WTC11 (cell line): ENCODE measurements around the gene AQP5. TPM values are rescaled to one million over a fixed set of nuclear protein-coding genes. Genes with fewer than 3 reads are reported as not detected.

Source experiments
- ATAC-seq: fragments of 200-7000 bp; cut with Tn5 transposase; 2 replicates; pipeline ENCODE4 v1.10.0; 2021; ENCODE audit warnings: mild to moderate bottlenecking, moderate library complexity
- CTCF ChIA-PET: fragments of 300-600 bp; sonication (Branson Sonifier 250); formaldehyde crosslinking; loops from one replicate; lab custom pipeline; 2021; ENCODE audit warnings: antibody characterized with exemption; lab: Charles Lee
- POLR2A ChIA-PET: fragments of 350-600 bp; sonication (Branson Sonifier 250); formaldehyde crosslinking; loops from one replicate; lab custom pipeline; 2021; ENCODE audit warnings: antibody characterized with exemption; lab: Charles Lee
- DNase-seq: peaks from one replicate; pipeline ENCODE4 v3.0.0; 2021; ENCODE audit warnings: low spot score
- H3K27ac Mint-ChIP-seq: 2 replicates; pipeline ENCODE4 v1.8.0; 2021; ENCODE audit warnings: mixed read lengths
- H3K27me3 Mint-ChIP-seq: 2 replicates; pipeline ENCODE4 v1.8.0; 2021; ENCODE audit warnings: low read depth, mild to moderate bottlenecking, moderate library complexity, mixed read lengths
- H3K36me3 Mint-ChIP-seq: 2 replicates; pipeline ENCODE4 v1.8.0; 2021; ENCODE audit warnings: mixed read lengths
- H3K4me1 Mint-ChIP-seq: 2 replicates; pipeline ENCODE4 v1.8.0; 2022; ENCODE audit warnings: mixed read lengths
- H3K4me3 Mint-ChIP-seq: 2 replicates; pipeline ENCODE4 v1.8.0; 2021; ENCODE audit warnings: mild to moderate bottlenecking, moderate library complexity, mixed read lengths
- H3K9me3 Mint-ChIP-seq: 2 replicates; pipeline ENCODE4 v1.8.0; 2021; ENCODE audit warnings: mixed read lengths
- ATF1 ChIP-seq: sonication (generic); formaldehyde crosslinking; IDR thresholded peaks from 2 replicates; pipeline ENCODE4 v1.8.1; 2023; ENCODE audit warnings: mild to moderate bottlenecking, moderate library complexity, missing genetic modification reagents
- E2F4 ChIP-seq: sonication (generic); formaldehyde crosslinking; IDR thresholded peaks from 2 replicates; pipeline ENCODE4 v1.8.1; 2022; ENCODE audit warnings: low read depth, mild to moderate bottlenecking, moderate library complexity, missing genetic modification reagents, borderline replicate concordance
- ELF4 ChIP-seq: sonication (generic); formaldehyde crosslinking; IDR thresholded peaks from 2 replicates; pipeline ENCODE4 v1.8.1; 2022; ENCODE audit warnings: low read depth, mild to moderate bottlenecking, moderate library complexity, missing genetic modification reagents
- ERG ChIP-seq: fragments of 250-450 bp; sonication (Bioruptor Pico); IDR thresholded peaks from 2 replicates; pipeline ENCODE4 v1.8.0; 2021; ENCODE audit warnings: mild to moderate bottlenecking
- GRHL2 ChIP-seq: fragments of 250-450 bp; sonication (Bioruptor Pico); IDR thresholded peaks from 2 replicates; pipeline ENCODE4 v1.8.0; 2022; ENCODE audit warnings: mild to moderate bottlenecking, moderate library complexity; ENCODE audit not compliant: insufficient replicate concordance, severe bottlenecking
- GTF2I ChIP-seq: fragments of 250-450 bp; sonication (Bioruptor Pico); conservative IDR thresholded peaks from 2 replicates; pipeline ENCODE4 v1.4.0; 2021; ENCODE audit warnings: mild to moderate bottlenecking
- JUN ChIP-seq: sonication (generic); formaldehyde crosslinking; IDR thresholded peaks from 2 replicates; pipeline ENCODE4 v1.8.0; 2023; ENCODE audit warnings: mild to moderate bottlenecking, missing genetic modification reagents
- NFATC4 ChIP-seq: fragments of 250-450 bp; sonication (Bioruptor Pico); IDR thresholded peaks from 2 replicates; pipeline ENCODE4 v1.9.0; 2021; ENCODE audit warnings: mild to moderate bottlenecking
- OVOL2 ChIP-seq: fragments of 250-450 bp; sonication (Bioruptor Pico); IDR thresholded peaks from 2 replicates; pipeline ENCODE4 v1.9.0; 2021; ENCODE audit warnings: mild to moderate bottlenecking, borderline replicate concordance
- RELA ChIP-seq: sonication (generic); formaldehyde crosslinking; IDR thresholded peaks from 2 replicates; pipeline ENCODE4 v1.8.1; 2022; ENCODE audit warnings: missing genetic modification reagents, mild to moderate bottlenecking, borderline replicate concordance
- RORB ChIP-seq: fragments of 250-450 bp; sonication (Bioruptor Pico); IDR thresholded peaks from 2 replicates; pipeline ENCODE4 v1.9.0; 2021; ENCODE audit warnings: mild to moderate bottlenecking
- TEAD4 ChIP-seq: sonication (generic); formaldehyde crosslinking; IDR thresholded peaks from 2 replicates; pipeline ENCODE4 v1.8.0; 2022; ENCODE audit warnings: mild to moderate bottlenecking, missing genetic modification reagents
- ZBTB21 ChIP-seq: sonication (generic); formaldehyde crosslinking; IDR thresholded peaks from 2 replicates; pipeline ENCODE4 v1.8.1; 2023; ENCODE audit warnings: mild to moderate bottlenecking, missing genetic modification reagents, borderline replicate concordance
- ZNF121 ChIP-seq: sonication (generic); formaldehyde crosslinking; IDR thresholded peaks from 2 replicates; pipeline ENCODE4 v1.8.0; 2023; ENCODE audit warnings: missing genetic modification reagents
- ZNF396 ChIP-seq: fragments of 250-450 bp; sonication (Bioruptor Pico); IDR thresholded peaks from 2 replicates; pipeline ENCODE4 v1.8.0; 2021; ENCODE audit warnings: mild to moderate bottlenecking, moderate library complexity, borderline replicate concordance
- ZNF423 ChIP-seq: fragments of 250-450 bp; sonication (Bioruptor Pico); IDR thresholded peaks from 2 replicates; pipeline ENCODE4 v2.1.2; 2022; ENCODE audit warnings: mild to moderate bottlenecking, moderate library complexity
- ZNF512 ChIP-seq: sonication (generic); formaldehyde crosslinking; IDR thresholded peaks from 2 replicates; pipeline ENCODE4 v1.8.1; 2022; ENCODE audit warnings: missing genetic modification reagents, borderline replicate concordance
- total RNA-seq: library from RNA; stranded (reverse); gene quantifications from 3 replicates; pipeline ENCODE4 v1.2.3, GENCODE V29; 2021
- TF ChIP-seq, protein P1 (sequence below): sonication (generic); formaldehyde crosslinking; conservative IDR thresholded peaks from 2 replicates; pipeline ENCODE4 v1.8.1; 2022; ENCODE audit warnings: mild to moderate bottlenecking, missing genetic modification reagents
- TF ChIP-seq, protein P2 (sequence below): fragments of 250-450 bp; sonication (Bioruptor Pico); IDR thresholded peaks from 2 replicates; pipeline ENCODE4 v1.9.0; 2021; ENCODE audit warnings: mild to moderate bottlenecking
- TF ChIP-seq, protein P3 (sequence below): fragments of 250-450 bp; sonication (Bioruptor Pico); conservative IDR thresholded peaks from 2 replicates; pipeline ENCODE4 v1.9.0; 2021; ENCODE audit warnings: mild to moderate bottlenecking
- TF ChIP-seq, protein P4 (sequence below): sonication (generic); formaldehyde crosslinking; IDR thresholded peaks from 2 replicates; pipeline ENCODE4 v1.8.0; 2023; ENCODE audit warnings: mild to moderate bottlenecking, missing genetic modification reagents
- TF ChIP-seq, protein P5 (sequence below): fragments of 250-450 bp; sonication (Bioruptor Pico); IDR thresholded peaks from 2 replicates; pipeline ENCODE4 v1.9.0; 2021; ENCODE audit warnings: mild to moderate bottlenecking, borderline replicate concordance

AQP5 gene
- total RNA-seq, 1 experiment from 2014 or later = 2.8 TPM

DNA sequence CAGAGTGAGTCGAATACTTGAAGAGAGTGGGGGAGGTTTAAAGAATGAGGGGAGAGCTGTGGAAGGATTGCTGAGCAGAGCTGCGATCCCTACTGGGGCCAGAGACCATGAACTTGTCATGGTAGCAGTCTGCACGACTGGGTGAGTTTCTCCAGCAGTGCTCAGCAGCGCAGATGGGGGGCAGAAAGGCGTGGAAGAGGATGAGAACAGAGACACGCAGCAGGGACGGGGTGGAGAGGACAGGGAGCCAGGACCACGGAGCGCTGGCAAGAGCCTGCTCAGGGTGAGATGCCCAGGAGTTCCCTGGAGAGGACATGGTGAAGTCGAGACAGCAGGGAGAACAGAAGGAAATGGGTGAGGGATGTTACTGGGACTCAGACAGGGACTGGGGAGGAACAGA lies 9.0 kb downstream of the AQP5 start:
- no peak for DNase-seq
- no peak for TF ChIP-seq ZNF512 (CRISPR knock-in tag)
- TF ChIP-seq GTF2I (CRISPR knock-in tag) = no peak
- TF ChIP-seq RORB (CRISPR knock-in tag) = no peak
- no peak for TF ChIP-seq OVOL2 (CRISPR knock-in tag)
- no peak for TF ChIP-seq ZNF423 (CRISPR knock-in tag)
- no peak for TF ChIP-seq GRHL2 (CRISPR knock-in tag)
- TF ChIP-seq ZNF396 = no peak
- TF ChIP-seq TEAD4 (CRISPR knock-in tag) = no peak
- TF ChIP-seq, protein P1, sequence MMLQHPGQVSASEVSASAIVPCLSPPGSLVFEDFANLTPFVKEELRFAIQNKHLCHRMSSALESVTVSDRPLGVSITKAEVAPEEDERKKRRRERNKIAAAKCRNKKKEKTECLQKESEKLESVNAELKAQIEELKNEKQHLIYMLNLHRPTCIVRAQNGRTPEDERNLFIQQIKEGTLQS (CRISPR knock-in tag) = no peak
- no peak for TF ChIP-seq E2F4 (CRISPR knock-in tag)
- no peak for TF ChIP-seq NFATC4 (CRISPR knock-in tag)
- no peak for TF ChIP-seq ELF4 (CRISPR knock-in tag)
- TF ChIP-seq, protein P2, sequence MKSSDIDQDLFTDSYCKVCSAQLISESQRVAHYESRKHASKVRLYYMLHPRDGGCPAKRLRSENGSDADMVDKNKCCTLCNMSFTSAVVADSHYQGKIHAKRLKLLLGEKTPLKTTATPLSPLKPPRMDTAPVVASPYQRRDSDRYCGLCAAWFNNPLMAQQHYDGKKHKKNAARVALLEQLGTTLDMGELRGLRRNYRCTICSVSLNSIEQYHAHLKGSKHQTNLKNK = no peak
- no peak for TF ChIP-seq RELA
- no peak for TF ChIP-seq ZNF121 (CRISPR knock-in tag)
- TF ChIP-seq ATF1 (CRISPR knock-in tag) = no peak
- TF ChIP-seq ZBTB21 (CRISPR knock-in tag) = no peak
- H3K27me3 Mint-ChIP-seq = peaks cover 16% of the 10 kb centered on the region
- H3K27ac Mint-ChIP-seq = no peak overlapping the region
- CTCF ChIA-PET = interaction anchor here (1.1 to 10.9 kb wide), 5 partner anchors 10 to 103 kb away, joined by 3 to 219 read pairs (median 114); partner anchors contain the start of gene AQP2
- ATAC-seq = no peak
- H3K36me3 Mint-ChIP-seq = no peaks in the 10 kb centered on the region
- POLR2A ChIA-PET = no interaction called here
- peaks cover 10% of the 10 kb centered on the region for H3K4me1 Mint-ChIP-seq
- no peaks in the 10 kb centered on the region for H3K9me3 Mint-ChIP-seq
- H3K4me3 Mint-ChIP-seq = no peak overlapping the region

- ChIA-PET CTCF (interaction anchor here (1.1 to 10.9 kb wide), 6 partner anchors 10 to 104 kb away, joined by 3 to 219 read pairs (median 7); partner anchors contain the start of gene AQP2), POLR2A (no interaction called here)
- Mint-ChIP-seq H3K27ac (no peak overlapping the region), H3K9me3 (no peaks in the 10 kb centered on the region), H3K36me3 (no peaks in the 10 kb centered on the region), H3K27me3 (peaks cover 14% of the 10 kb centered on the region), H3K4me1 (peaks cover 10% of the 10 kb centered on the region), H3K4me3 (no peak overlapping the region)
- ATAC-seq (no peak), DNase-seq (no peak)
- TF ChIP-seq, protein P3, sequence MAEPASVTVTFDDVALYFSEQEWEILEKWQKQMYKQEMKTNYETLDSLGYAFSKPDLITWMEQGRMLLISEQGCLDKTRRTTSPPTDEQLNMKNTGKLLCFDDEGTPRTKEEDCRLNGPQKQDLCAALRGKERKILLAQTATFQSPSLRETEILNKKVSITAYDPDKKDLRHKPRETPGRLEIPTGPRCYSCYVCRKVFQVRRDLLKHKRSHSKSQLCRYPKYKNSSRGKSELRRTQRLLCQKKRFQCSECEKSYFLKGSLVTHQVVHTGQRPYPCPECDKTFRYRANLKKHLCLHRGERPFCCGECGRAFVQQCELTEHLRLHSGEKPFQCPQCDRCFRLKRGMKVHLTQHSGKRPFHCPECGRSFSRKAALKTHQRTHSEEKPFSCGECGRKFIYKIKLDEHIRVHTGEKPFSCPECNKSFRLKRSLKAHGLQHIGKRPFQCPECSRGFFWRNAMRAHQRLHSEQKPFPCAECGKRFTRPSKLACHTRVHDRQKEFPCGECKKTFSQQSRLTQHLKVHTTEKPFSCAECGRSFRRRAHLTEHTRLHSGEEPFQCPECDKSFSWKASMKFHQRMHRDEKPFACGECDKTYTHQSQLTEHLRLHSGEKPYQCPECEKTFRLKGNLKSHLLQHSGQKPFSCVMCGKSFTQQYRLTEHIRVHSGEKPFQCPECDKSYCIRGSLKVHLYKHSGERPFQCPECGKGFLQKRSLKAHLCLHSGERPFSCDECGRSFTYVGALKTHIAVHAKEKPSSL (CRISPR knock-in tag) = no peak
- no peak for TF ChIP-seq JUN
- TF ChIP-seq ZNF396 = no peak
- TF ChIP-seq, protein P4, sequence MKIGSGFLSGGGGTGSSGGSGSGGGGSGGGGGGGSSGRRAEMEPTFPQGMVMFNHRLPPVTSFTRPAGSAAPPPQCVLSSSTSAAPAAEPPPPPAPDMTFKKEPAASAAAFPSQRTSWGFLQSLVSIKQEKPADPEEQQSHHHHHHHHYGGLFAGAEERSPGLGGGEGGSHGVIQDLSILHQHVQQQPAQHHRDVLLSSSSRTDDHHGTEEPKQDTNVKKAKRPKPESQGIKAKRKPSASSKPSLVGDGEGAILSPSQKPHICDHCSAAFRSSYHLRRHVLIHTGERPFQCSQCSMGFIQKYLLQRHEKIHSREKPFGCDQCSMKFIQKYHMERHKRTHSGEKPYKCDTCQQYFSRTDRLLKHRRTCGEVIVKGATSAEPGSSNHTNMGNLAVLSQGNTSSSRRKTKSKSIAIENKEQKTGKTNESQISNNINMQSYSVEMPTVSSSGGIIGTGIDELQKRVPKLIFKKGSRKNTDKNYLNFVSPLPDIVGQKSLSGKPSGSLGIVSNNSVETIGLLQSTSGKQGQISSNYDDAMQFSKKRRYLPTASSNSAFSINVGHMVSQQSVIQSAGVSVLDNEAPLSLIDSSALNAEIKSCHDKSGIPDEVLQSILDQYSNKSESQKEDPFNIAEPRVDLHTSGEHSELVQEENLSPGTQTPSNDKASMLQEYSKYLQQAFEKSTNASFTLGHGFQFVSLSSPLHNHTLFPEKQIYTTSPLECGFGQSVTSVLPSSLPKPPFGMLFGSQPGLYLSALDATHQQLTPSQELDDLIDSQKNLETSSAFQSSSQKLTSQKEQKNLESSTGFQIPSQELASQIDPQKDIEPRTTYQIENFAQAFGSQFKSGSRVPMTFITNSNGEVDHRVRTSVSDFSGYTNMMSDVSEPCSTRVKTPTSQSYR (CRISPR knock-in tag) = no peak
- TF ChIP-seq, protein P5, sequence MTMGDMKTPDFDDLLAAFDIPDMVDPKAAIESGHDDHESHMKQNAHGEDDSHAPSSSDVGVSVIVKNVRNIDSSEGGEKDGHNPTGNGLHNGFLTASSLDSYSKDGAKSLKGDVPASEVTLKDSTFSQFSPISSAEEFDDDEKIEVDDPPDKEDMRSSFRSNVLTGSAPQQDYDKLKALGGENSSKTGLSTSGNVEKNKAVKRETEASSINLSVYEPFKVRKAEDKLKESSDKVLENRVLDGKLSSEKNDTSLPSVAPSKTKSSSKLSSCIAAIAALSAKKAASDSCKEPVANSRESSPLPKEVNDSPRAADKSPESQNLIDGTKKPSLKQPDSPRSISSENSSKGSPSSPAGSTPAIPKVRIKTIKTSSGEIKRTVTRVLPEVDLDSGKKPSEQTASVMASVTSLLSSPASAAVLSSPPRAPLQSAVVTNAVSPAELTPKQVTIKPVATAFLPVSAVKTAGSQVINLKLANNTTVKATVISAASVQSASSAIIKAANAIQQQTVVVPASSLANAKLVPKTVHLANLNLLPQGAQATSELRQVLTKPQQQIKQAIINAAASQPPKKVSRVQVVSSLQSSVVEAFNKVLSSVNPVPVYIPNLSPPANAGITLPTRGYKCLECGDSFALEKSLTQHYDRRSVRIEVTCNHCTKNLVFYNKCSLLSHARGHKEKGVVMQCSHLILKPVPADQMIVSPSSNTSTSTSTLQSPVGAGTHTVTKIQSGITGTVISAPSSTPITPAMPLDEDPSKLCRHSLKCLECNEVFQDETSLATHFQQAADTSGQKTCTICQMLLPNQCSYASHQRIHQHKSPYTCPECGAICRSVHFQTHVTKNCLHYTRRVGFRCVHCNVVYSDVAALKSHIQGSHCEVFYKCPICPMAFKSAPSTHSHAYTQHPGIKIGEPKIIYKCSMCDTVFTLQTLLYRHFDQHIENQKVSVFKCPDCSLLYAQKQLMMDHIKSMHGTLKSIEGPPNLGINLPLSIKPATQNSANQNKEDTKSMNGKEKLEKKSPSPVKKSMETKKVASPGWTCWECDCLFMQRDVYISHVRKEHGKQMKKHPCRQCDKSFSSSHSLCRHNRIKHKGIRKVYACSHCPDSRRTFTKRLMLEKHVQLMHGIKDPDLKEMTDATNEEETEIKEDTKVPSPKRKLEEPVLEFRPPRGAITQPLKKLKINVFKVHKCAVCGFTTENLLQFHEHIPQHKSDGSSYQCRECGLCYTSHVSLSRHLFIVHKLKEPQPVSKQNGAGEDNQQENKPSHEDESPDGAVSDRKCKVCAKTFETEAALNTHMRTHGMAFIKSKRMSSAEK = no peak
- no peak for TF ChIP-seq ERG
Observed at GRCh38 chr12:49971141-49971540, 9.5 kb downstream of the AQP5 start.
